ENCODE data around the gene GARIN3.

DNA sequence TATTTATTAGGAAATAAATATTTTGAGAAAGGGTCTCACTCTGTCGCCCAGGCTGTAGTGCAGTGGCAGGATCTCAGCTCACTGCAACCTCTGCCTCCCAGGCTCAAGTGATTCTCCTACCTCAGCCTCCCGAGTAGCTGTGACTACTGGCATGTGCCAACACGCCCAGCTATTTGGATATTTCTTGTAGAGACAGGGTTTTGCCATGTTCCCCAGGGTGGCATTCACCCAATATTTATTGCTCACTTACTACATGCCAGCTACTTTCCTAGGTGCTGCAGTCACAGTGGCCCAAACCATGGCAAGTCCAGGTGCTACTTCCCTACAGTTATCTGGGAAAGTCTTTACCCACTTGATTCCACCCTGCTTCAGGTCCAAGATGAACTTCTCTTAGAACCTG, 15.1 kb downstream of the GARIN3 start:
- no peak for TF ChIP-seq EZH2phosphoT487 (IDR thresholded peaks at IDR 0.05; ENCODE audit: borderline replicate concordance, low read length)
- TF ChIP-seq, protein P1, sequence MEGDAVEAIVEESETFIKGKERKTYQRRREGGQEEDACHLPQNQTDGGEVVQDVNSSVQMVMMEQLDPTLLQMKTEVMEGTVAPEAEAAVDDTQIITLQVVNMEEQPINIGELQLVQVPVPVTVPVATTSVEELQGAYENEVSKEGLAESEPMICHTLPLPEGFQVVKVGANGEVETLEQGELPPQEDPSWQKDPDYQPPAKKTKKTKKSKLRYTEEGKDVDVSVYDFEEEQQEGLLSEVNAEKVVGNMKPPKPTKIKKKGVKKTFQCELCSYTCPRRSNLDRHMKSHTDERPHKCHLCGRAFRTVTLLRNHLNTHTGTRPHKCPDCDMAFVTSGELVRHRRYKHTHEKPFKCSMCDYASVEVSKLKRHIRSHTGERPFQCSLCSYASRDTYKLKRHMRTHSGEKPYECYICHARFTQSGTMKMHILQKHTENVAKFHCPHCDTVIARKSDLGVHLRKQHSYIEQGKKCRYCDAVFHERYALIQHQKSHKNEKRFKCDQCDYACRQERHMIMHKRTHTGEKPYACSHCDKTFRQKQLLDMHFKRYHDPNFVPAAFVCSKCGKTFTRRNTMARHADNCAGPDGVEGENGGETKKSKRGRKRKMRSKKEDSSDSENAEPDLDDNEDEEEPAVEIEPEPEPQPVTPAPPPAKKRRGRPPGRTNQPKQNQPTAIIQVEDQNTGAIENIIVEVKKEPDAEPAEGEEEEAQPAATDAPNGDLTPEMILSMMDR (IDR thresholded peaks at IDR 0.05; ENCODE audit: low read depth, low read length, poor library complexity, severe bottlenecking): no peak
